ENCODE data around the gene COL20A1. TPM values are rescaled to one million over a fixed set of nuclear protein-coding genes. Genes with fewer than 3 reads are reported as not detected.
"Not testable (repeated sequence)": the region's sequence is repeated elsewhere in the genome, so short reads cannot be mapped to it uniquely, and the experiment has no call there.

COL20A1 gene
- total RNA-seq, 1 donor from 2014 or later: not detected

DNA sequence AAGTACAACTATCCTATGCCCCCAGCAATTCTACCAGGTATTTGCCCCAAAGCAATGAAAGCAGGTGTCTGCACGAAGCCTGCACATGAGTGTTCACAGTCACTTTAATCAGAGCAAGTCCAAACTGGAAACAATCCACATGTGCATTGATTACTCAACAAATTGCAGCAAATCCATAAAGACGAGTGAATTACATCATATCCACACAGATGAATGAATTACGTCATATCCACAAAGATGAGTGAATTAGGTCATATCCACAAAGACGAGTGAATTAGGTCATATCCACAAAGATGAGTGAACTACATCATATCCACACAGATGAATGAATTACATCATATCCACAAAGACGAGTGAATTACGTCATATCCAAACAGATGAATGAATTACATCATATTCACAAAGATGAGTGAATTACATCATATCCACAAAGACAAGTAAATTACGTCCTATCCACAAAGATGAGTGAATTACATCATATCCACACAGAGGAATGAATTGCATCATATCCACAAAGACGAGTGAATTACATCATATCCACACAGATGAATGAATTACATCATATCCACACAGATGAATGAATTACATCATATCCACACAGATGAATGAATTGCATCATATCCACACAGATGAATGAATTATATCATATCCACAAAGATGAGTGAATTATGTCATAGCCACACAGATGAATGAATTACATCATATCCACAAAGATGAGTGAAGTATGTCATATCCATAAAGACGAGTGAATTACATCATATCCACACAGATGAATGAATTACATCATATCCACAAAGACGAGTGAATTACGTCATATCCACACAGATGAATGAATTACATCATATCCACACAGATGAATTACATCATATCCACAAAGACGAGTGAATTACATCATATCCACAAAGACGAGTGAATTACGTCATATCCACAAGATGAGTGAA, 46.4 kb downstream of the COL20A1 start:
- H3K36me3 Mint-ChIP-seq (ENCODE audit: low read depth); H3K4me1 Mint-ChIP-seq (ENCODE audit: low read depth); DNase-seq (ENCODE audit: low spot score); H3K27me3 Mint-ChIP-seq (ENCODE audit: insufficient read depth); H3K4me3 Mint-ChIP-seq; intact Hi-C loops (cut with micrococcal nuclease); H3K27ac Mint-ChIP-seq: not testable (repeated sequence)
- peaks cover 24% of the 10 kb centered on the region for H3K9me3 Mint-ChIP-seq

- H3K36me3 Mint-ChIP-seq (ENCODE audit: low read depth): not testable (repeated sequence)
Measured at GRCh38 chr20:63340158-63340688, 47.2 kb downstream of the COL20A1 start.

GRCh38 chr20:63342561-63343459, 49.8 kb downstream of the COL20A1 start:
- no peaks in the 10 kb centered on the region for H3K36me3 Mint-ChIP-seq (ENCODE audit: low read depth)
- no peak overlapping the region for H3K27ac Mint-ChIP-seq
- peaks cover 24% of the 10 kb centered on the region for H3K9me3 Mint-ChIP-seq
- intact Hi-C loops (cut with micrococcal nuclease): no loop called here
- H3K27me3 Mint-ChIP-seq (ENCODE audit: insufficient read depth): no peaks in the 10 kb centered on the region
- no peak for DNase-seq (ENCODE audit: low spot score)
- H3K4me1 Mint-ChIP-seq (ENCODE audit: low read depth): no peaks in the 10 kb centered on the region
- no peak overlapping the region for H3K4me3 Mint-ChIP-seq

More at GRCh38 chr20:63340158-63340688, 47.2 kb downstream of the COL20A1 start:
- H3K27ac Mint-ChIP-seq; H3K4me3 Mint-ChIP-seq; H3K27me3 Mint-ChIP-seq (ENCODE audit: insufficient read depth); H3K4me1 Mint-ChIP-seq (ENCODE audit: low read depth); DNase-seq (ENCODE audit: low spot score); intact Hi-C loops (cut with micrococcal nuclease): not testable (repeated sequence)
- H3K9me3 Mint-ChIP-seq: peaks cover 24% of the 10 kb centered on the region

- peaks cover 18% of the 10 kb centered on the region for H3K9me3 Mint-ChIP-seq
Measured at GRCh38 chr20:63343460-63344445, 50.8 kb downstream of the COL20A1 start.

GRCh38 chr20:63344616-63345327, 51.8 kb downstream of the COL20A1 start:
- Mint-ChIP-seq H3K9me3 (peaks cover 10% of the 10 kb centered on the region), H3K36me3 (ENCODE audit: low read depth) (no peaks in the 10 kb centered on the region), H3K4me3 (no peak overlapping the region), H3K27ac (no peak overlapping the region), H3K4me1 (ENCODE audit: low read depth) (no peaks in the 10 kb centered on the region), H3K27me3 (ENCODE audit: insufficient read depth) (no peaks in the 10 kb centered on the region)
- intact Hi-C loops (cut with micrococcal nuclease): no loop called here
- no peak for DNase-seq (ENCODE audit: low spot score)

More at GRCh38 chr20:63343460-63344445, 50.8 kb downstream of the COL20A1 start:
- Mint-ChIP-seq H3K27ac (no peak overlapping the region), H3K4me1 (ENCODE audit: low read depth) (no peaks in the 10 kb centered on the region), H3K27me3 (ENCODE audit: insufficient read depth) (no peaks in the 10 kb centered on the region), H3K36me3 (ENCODE audit: low read depth) (no peaks in the 10 kb centered on the region), H3K4me3 (no peak overlapping the region)
- intact Hi-C loops (cut with micrococcal nuclease): no loop called here
- no peak for DNase-seq (ENCODE audit: low spot score)

DNA sequence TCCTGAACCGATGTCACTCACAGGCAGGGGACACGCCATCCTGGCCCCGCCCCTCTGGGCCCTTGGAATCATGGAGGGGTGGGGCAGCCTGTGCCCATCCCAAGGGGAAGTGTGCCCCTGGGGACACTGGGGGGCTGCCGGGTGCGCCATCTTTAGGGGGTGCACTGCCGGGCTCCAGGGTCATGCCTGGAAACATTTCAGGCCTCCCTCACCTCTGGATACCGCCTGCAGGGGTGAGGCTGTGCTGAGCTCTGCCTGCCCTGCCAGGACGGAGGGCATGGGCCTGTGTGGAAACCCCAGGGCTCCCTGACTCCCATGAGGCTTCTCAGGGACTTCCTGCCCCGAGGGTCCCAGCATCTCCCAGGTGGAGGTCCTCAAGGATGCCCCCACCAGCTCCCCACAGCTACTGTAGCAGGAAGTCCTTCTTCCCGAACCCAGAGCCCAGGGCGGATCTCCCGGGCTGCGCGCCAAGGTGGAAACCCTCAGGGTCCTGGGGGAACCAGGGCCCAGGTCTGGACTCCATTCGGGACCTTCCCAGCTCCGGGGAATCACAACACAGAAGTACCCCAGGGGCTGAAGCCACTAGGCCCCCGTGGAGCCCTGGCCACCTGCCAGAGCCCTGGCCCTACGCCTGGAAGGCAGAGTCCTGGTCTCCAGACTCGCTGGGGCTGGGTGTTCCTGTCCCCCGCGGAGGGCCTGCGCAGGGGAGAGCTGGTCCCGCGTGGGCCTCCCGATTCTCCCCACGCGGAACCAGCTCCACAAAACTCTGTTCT, 52.5 kb downstream of the COL20A1 start:
- Mint-ChIP-seq H3K4me3 (no peak overlapping the region), H3K27me3 (ENCODE audit: insufficient read depth) (no peaks in the 10 kb centered on the region), H3K4me1 (ENCODE audit: low read depth) (no peaks in the 10 kb centered on the region), H3K36me3 (ENCODE audit: low read depth) (no peaks in the 10 kb centered on the region), H3K9me3 (peaks cover 8% of the 10 kb centered on the region), H3K27ac (no peak overlapping the region)
- DNase-seq (ENCODE audit: low spot score): no peak
- intact Hi-C loops (cut with micrococcal nuclease): no loop called here

- Mint-ChIP-seq H3K36me3 (ENCODE audit: low read depth) (no peaks in the 10 kb centered on the region), H3K27me3 (ENCODE audit: insufficient read depth) (no peaks in the 10 kb centered on the region), H3K4me3 (no peak overlapping the region), H3K4me1 (ENCODE audit: low read depth) (no peaks in the 10 kb centered on the region), H3K9me3 (peaks cover 12% of the 10 kb centered on the region), H3K27ac (no peak overlapping the region)
- no peak for DNase-seq (ENCODE audit: low spot score)
- intact Hi-C loops (cut with micrococcal nuclease): no loop called here
Measured at GRCh38 chr20:63346131-63347080, 53.4 kb downstream of the COL20A1 start.

- no peak for DNase-seq (ENCODE audit: low spot score)
- no peak overlapping the region for H3K27ac Mint-ChIP-seq
- H3K9me3 Mint-ChIP-seq: peaks cover 12% of the 10 kb centered on the region
- H3K36me3 Mint-ChIP-seq (ENCODE audit: low read depth): no peaks in the 10 kb centered on the region
- no peaks in the 10 kb centered on the region for H3K4me1 Mint-ChIP-seq (ENCODE audit: low read depth)
- no peak overlapping the region for H3K4me3 Mint-ChIP-seq
- no peaks in the 10 kb centered on the region for H3K27me3 Mint-ChIP-seq (ENCODE audit: insufficient read depth)
- intact Hi-C loops (cut with micrococcal nuclease): no loop called here
Measured at GRCh38 chr20:63347081-63347741, 54.2 kb downstream of the COL20A1 start.

DNA sequence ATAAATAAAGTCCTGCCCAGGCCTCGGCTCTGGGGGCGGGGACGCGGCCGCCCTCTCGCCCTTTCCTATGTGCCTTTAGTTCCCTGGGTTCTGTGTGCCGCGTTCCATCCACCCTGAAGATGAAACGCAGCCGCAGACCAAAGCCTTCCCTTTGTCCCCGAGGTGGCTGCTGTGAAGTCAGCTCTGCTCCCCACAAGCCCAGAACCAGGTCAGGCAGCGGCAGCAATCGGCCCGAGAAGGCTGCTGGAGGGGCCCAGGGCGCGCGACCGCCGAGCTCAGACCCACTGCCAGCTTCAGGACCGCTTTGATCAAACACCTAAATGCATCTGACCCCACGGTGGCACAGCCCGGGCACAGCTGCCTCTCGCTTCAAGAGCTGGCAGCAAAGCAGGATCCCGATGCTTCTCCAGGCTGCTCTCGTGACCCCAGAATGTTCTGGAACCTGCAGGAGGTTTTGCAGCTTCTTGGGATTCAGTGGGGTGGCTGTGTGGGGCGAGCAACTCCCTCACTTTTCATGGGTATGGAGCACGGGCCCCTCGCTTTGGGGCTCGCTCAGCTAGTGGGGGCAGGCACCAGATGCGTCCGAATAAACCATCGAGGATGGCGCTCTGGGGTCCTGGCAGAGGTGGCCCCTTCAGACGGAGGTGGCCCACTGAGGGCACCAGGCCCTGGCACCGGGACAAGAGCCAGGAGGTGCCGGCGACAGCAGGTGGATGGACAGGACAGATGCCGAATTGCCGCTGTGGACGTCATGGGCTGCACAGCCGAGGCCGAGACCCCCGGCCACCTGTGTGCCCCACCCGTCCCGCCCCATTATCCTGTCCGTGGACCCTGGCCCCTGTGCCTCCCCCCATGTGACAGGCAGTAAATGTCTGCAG, 55.2 kb downstream of the COL20A1 start:
- Mint-ChIP-seq H3K4me3 (no peak overlapping the region), H3K9me3 (peaks cover 12% of the 10 kb centered on the region), H3K36me3 (ENCODE audit: low read depth) (no peaks in the 10 kb centered on the region), H3K27ac (no peak overlapping the region), H3K4me1 (ENCODE audit: low read depth) (no peaks in the 10 kb centered on the region), H3K27me3 (ENCODE audit: insufficient read depth) (no peaks in the 10 kb centered on the region)
- no peak for DNase-seq (ENCODE audit: low spot score)
- intact Hi-C loops (cut with micrococcal nuclease): no loop called here
